ENCODE measurements around the gene SLC29A1. TPM values are rescaled to one million over a fixed set of nuclear protein-coding genes. Genes with fewer than 3 reads are reported as not detected.

Gene SLC29A1
- total RNA-seq, 2 experiments from 2014 or later: 24.8 to 25.4 TPM

- H3K36me3 Mint-ChIP-seq (ENCODE audit: low read depth): peaks cover 71% of the 10 kb centered on the region
- H3K9me3 Mint-ChIP-seq: no peaks in the 10 kb centered on the region
- peak overlapping the region; percentile 99 for H3K4me3 Mint-ChIP-seq
- H3K27ac Mint-ChIP-seq: peak overlapping the region; percentile 97
- ChIA-PET CTCF (interaction anchor here (2.8 kb wide), 1 partner anchor 25 kb away, joined by 12 read pairs; the partner anchor contains the start of gene SLC29A1), POLR2A (interaction anchor here (0.9 to 6.0 kb wide), 4 partner anchors 6 to 138 kb away, joined by 3 to 136 read pairs (median 99); partner anchors contain the start of genes CDC5L, NFKBIE, SLC29A1 and SLC35B2)
- DNase-seq: no peak
- peaks cover 69% of the 10 kb centered on the region for H3K4me1 Mint-ChIP-seq
- no peaks in the 10 kb centered on the region for H3K27me3 Mint-ChIP-seq
Measured at GRCh38 chr6:44249082-44249748, 25.8 kb downstream of the SLC29A1 start.

GRCh38 chr6:44250067-44250717 lies 26.8 kb downstream of the SLC29A1 start:
- DNase-seq: no peak
- POLR2A ChIA-PET: interaction anchor here (5.7 to 6.8 kb wide), 2 partner anchors 14 to 15 kb away, joined by 64 to 110 read pairs; partner anchors contain the start of gene NFKBIE
- Mint-ChIP-seq H3K36me3 (ENCODE audit: low read depth) (peaks cover 81% of the 10 kb centered on the region), H3K4me1 (peaks cover 75% of the 10 kb centered on the region), H3K9me3 (no peaks in the 10 kb centered on the region), H3K27me3 (no peaks in the 10 kb centered on the region), H3K4me3 (peak overlapping the region; percentile 55), H3K27ac (peak overlapping the region; percentile 76)
- CTCF ChIA-PET: no interaction called here

- Mint-ChIP-seq H3K9me3 (no peaks in the 10 kb centered on the region), H3K36me3 (ENCODE audit: low read depth) (peaks cover 86% of the 10 kb centered on the region), H3K27ac (no peak overlapping the region), H3K27me3 (no peaks in the 10 kb centered on the region), H3K4me3 (no peak overlapping the region), H3K4me1 (peaks cover 75% of the 10 kb centered on the region)
- POLR2A ChIA-PET: interaction anchor here (1.8 to 6.8 kb wide), 2 partner anchors 14 to 16 kb away, joined by 5 to 64 read pairs; partner anchors contain the start of gene NFKBIE
- no peak for DNase-seq
- CTCF ChIA-PET: interaction anchor here (1.7 kb wide), 1 partner anchor 28 kb away, joined by 4 read pairs; the partner anchor contains the start of gene SLC29A1
Measured at GRCh38 chr6:44250718-44251123, 27.3 kb downstream of the SLC29A1 start.

DNA sequence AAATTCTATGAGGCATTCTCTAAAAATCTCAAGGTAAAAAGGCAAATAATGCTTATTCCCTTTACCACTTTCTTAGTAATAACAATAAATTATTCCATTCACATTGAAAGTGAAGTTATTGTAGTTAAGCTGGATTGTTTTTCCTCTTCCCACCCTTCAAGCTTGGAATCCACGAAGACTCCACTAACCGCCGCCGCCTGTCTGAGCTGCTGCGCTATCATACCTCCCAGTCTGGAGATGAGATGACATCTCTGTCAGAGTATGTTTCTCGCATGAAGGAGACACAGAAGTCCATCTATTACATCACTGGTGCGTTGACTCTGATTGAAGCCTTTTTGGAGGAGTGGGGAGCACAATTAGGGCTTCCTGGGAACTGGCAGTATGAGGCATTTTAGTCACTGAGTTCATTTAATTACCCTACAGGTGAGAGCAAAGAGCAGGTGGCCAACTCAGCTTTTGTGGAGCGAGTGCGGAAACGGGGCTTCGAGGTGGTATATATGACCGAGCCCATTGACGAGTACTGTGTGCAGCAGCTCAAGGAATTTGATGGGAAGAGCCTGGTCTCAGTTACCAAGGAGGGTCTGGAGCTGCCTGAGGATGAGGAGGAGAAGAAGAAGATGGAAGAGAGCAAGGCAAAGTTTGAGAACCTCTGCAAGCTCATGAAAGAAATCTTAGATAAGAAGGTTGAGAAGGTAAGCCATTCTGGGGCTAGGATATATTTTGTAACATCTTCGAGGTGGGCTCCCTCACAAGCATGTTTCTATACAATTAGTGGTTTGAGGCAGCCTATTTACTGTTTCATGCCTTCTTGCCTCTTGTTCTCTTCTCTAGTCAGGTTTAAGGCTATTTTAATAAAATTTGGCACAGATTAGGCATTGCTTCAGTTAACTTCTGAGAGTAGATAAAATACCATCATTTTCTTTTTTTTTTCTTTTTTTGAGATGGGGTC lies 28.5 kb downstream of the SLC29A1 start:
- POLR2A ChIA-PET: interaction anchor here (1.1 to 6.8 kb wide), 4 partner anchors 9 to 29 kb away, joined by 3 to 64 read pairs (median 4); partner anchors contain the start of gene NFKBIE

GRCh38 chr6:44253307-44254101 lies 30.1 kb downstream of the SLC29A1 start:
- POLR2A ChIA-PET: interaction anchor here (1.1 to 6.8 kb wide), 4 partner anchors 7 to 130 kb away, joined by 3 to 136 read pairs (median 34); partner anchors contain the start of genes HSP90AB1, NFKBIE and SLC29A1
- CTCF ChIA-PET: interaction anchor here (0.8 to 1.3 kb wide), 3 partner anchors 11 to 27 kb away, joined by 3 to 6 read pairs (median 4); no protein-coding TSS in a partner anchor

More for the DNA sequence above, 28.5 kb downstream of the SLC29A1 start:
- CTCF ChIA-PET: interaction anchor here (1.6 to 1.7 kb wide), 2 partner anchors 29 to 61 kb away, joined by 3 to 4 read pairs; partner anchors contain the start of genes AARS2 and SLC29A1
- no peak overlapping the region for H3K27ac Mint-ChIP-seq
- H3K27me3 Mint-ChIP-seq: no peaks in the 10 kb centered on the region
- peaks cover 88% of the 10 kb centered on the region for H3K36me3 Mint-ChIP-seq (ENCODE audit: low read depth)
- no peak overlapping the region for H3K4me3 Mint-ChIP-seq
- no peaks in the 10 kb centered on the region for H3K9me3 Mint-ChIP-seq
- H3K4me1 Mint-ChIP-seq: peaks cover 82% of the 10 kb centered on the region
- DNase-seq: no peak

DNA sequence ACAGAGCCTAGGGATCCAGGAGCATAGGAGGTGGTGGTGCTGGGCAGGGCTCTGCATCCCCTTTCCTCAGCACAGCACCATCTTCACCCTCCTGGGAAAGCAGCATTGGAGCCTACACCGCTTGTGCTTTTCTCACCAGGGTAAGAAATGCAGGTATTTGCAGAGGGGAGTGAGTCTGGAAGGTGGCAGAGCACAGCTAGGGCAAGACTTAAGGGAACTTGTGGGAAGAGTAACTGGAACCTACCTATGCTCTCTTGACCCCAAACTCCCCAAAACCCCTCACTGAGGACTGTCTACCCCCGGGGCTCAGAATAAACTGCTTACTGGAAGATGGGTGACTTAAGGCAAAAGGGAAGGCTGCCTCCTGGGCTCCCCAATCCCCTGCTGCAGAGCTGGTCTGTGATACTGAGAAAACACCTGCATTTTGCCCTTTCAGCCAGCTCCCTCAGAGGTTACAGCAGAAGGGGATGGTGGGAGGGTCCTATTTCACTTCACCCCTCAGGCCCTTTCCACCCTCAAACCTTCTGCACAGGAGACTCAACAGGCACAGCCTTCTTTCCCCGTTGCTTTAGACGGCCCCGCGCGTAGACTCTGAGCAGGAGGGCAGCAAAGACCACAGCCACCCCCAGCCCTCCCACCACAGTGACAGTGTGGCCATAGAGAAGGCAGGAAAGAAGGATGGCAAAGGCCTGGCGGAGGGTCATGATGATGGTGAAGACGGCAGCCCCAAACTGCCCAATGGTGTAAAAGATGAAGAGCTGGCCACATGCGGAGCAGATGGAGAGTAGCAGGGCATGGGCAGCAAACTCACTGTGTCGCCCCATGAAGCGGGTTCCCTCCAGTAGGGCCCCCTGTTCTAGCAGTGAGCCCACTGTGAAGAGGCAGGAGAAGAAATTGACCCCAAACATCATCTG lies 31.1 kb downstream of the SLC29A1 start:
- Mint-ChIP-seq H3K27me3 (no peaks in the 10 kb centered on the region), H3K4me3 (no peak overlapping the region), H3K9me3 (no peaks in the 10 kb centered on the region), H3K27ac (peak overlapping the region; percentile 82), H3K4me1 (peaks cover 79% of the 10 kb centered on the region), H3K36me3 (ENCODE audit: low read depth) (peaks cover 77% of the 10 kb centered on the region)
- POLR2A ChIA-PET: interaction anchor here (1.0 to 6.8 kb wide), 6 partner anchors 8 to 131 kb away, joined by 3 to 136 read pairs (median 13); partner anchors contain the start of genes HSP90AB1, NFKBIE and SLC29A1
- CTCF ChIA-PET: interaction anchor here (0.8 to 3.7 kb wide), 7 partner anchors 9 to 51 kb away, joined by 3 to 15 read pairs (median 4); partner anchors contain the start of genes NFKBIE and SLC29A1
- DNase-seq: no peak

More at GRCh38 chr6:44253307-44254101, 30.1 kb downstream of the SLC29A1 start:
- peak; percentile 72 for DNase-seq
- Mint-ChIP-seq H3K27me3 (no peaks in the 10 kb centered on the region), H3K4me3 (no peak overlapping the region), H3K4me1 (peaks cover 86% of the 10 kb centered on the region), H3K9me3 (no peaks in the 10 kb centered on the region), H3K27ac (peak overlapping the region; percentile 16), H3K36me3 (ENCODE audit: low read depth) (peaks cover 80% of the 10 kb centered on the region)

DNA sequence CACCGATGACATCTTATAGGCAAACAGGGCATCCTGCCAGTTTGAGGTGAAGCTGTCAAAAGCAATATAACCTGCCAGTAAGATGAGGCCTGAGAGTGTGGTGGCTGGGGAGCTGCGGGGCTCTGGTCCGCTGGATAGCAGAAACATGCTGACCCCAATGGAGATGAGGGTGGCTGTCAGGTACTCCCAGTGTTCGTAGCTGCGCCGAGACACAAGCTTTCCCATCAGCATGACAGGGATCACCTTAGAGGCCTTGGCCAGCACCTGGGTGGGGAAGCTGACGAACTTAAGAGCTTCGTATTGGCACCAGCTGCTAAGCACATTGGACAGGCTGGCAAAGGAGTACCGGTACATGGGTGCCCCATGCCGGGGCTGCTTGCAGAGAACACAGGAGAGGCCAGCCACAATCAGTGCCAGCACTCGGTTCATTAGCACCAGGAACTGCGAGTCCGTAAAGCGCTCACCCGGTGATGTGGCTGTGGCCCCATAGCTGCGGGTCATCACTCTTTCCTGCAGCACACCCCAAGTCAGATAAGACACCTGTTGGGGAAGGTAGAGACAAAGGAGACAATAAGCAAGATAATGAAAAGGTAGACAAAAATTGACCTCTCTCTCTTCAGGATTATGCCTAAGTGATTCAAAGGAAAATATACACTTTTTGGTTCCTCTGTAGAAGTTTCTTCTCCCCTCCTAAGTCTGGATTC lies 31.9 kb downstream of the SLC29A1 start:
- H3K9me3 Mint-ChIP-seq: no peaks in the 10 kb centered on the region
- POLR2A ChIA-PET: interaction anchor here (1.0 to 6.8 kb wide), 4 partner anchors 9 to 32 kb away, joined by 3 to 136 read pairs (median 44); partner anchors contain the start of genes HSP90AB1, NFKBIE and SLC29A1
- peak overlapping the region; percentile 82 for H3K27ac Mint-ChIP-seq
- peaks cover 71% of the 10 kb centered on the region for H3K4me1 Mint-ChIP-seq
- peaks cover 75% of the 10 kb centered on the region for H3K36me3 Mint-ChIP-seq (ENCODE audit: low read depth)
- CTCF ChIA-PET: interaction anchor here (0.6 to 3.7 kb wide), 6 partner anchors 10 to 50 kb away, joined by 3 to 15 read pairs (median 4); partner anchors contain the start of genes NFKBIE and SLC29A1
- no peak for DNase-seq
- H3K27me3 Mint-ChIP-seq: no peaks in the 10 kb centered on the region
- peak overlapping the region; percentile 83 for H3K4me3 Mint-ChIP-seq

DNA sequence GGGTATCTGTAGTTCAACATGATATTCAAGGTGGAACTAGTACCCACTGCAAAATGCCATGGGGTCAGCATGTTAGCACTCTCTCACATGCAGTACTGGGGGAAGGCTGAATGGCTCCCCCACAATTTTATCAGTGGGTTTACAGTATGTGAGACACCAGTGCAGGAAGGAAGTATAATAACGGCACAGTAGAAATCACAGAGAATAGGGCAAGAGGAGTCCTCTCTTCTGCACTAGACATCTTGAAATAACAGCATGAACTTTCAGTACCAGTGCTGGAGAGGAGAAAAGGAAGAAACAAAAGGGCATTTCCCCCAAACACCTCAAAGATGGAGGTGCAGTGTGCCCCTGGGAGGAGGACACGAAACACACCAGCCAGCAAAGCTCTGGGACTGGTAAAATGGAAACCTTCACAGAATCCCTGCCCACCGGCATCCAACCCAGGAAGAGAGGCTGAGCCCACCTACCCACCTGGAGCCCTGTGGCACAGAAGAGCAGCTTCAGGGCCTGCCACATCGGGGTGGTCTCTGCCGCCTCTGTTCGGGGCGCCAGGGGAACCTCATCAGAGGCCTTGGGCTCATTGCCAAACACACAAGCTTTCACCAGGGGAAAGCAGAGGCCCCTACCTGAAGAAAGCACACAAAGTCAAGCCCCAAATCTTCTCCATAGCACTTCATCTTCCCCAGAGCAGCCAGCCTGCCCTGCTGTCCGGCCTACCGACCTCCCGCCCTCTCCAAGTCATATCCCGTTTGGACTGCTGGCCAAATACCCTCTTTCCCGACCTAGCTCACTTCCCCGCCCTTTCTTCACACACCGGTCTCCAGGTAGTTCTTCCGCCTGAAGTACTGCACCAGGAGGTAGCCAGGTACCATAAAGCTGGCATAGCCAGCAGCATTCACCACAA lies 32.7 kb downstream of the SLC29A1 start:
- DNase-seq: no peak
- Mint-ChIP-seq H3K4me3 (peak overlapping the region; percentile 83), H3K36me3 (ENCODE audit: low read depth) (peaks cover 73% of the 10 kb centered on the region), H3K27ac (peak overlapping the region; percentile 82), H3K27me3 (no peaks in the 10 kb centered on the region), H3K9me3 (no peaks in the 10 kb centered on the region), H3K4me1 (peaks cover 65% of the 10 kb centered on the region)
- CTCF ChIA-PET: interaction anchor here (0.6 to 3.7 kb wide), 18 partner anchors 9 to 160 kb away, joined by 3 to 32 read pairs (median 6); partner anchors contain the start of genes AARS2, HSP90AB1, NFKBIE and SLC29A1
- POLR2A ChIA-PET: interaction anchor here (0.8 to 6.8 kb wide), 8 partner anchors 9 to 626 kb away, joined by 3 to 136 read pairs (median 6); partner anchors contain the start of genes HSP90AB1, NFKBIE, SLC29A1 and TMEM151B

DNA sequence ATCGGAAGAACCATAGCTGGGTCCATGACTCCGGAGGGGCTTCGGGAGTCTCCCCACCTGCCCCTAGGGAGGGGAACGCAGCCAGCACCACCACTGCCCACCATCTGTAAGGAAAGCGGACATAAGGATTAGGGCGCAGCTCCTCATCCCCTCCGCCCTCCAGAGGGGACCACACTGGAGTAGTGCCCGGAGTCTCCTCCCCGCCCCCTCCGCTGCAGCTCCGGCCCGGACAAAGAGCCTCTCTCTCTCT lies 33.3 kb downstream of the SLC29A1 start:
- Mint-ChIP-seq H3K9me3 (no peaks in the 10 kb centered on the region), H3K27ac (peak overlapping the region; percentile 82), H3K4me3 (peak overlapping the region; percentile 83), H3K4me1 (peaks cover 62% of the 10 kb centered on the region), H3K36me3 (ENCODE audit: low read depth) (peaks cover 69% of the 10 kb centered on the region), H3K27me3 (no peaks in the 10 kb centered on the region)
- POLR2A ChIA-PET: interaction anchor here (0.8 to 6.8 kb wide), 8 partner anchors 8 to 627 kb away, joined by 3 to 136 read pairs (median 6); partner anchors contain the start of genes HSP90AB1, NFKBIE, SLC29A1 and TMEM151B
- CTCF ChIA-PET: interaction anchor here (0.6 to 3.7 kb wide), 18 partner anchors 10 to 1266 kb away, joined by 3 to 32 read pairs (median 5); partner anchors contain the start of genes AARS2, HSP90AB1, MAD2L1BP and SLC29A1
- no peak for DNase-seq
